AG04450 (cell line): Measurements from ENCODE around the gene TMEM139. TPM values are rescaled to one million over a fixed set of nuclear protein-coding genes. Genes with fewer than 3 reads are reported as not detected.
A peak's percentile ranks its signal among the peaks of the same experiment; 100 is the strongest.
"Not testable (repeated sequence)": the region's sequence is repeated elsewhere in the genome, so short reads cannot be mapped to it uniquely, and the experiment has no call there.

Experiments
- CTCF ChIA-PET: fragments of 300-600, 350-600 bp; formaldehyde crosslinking; extraction: SDS; loops from one replicate; lab custom pipeline; 2022; ENCODE audit warnings: antibody characterized with exemption, inconsistent platforms; lab: Charles Lee
- POLR2A ChIA-PET: fragments of 350-600 bp; formaldehyde crosslinking; extraction: SDS; loops from one replicate; lab custom pipeline; 2021; ENCODE audit warnings: antibody characterized with exemption, inconsistent platforms; lab: Yijun Ruan, JAX
- DNase-seq: peaks from one replicate; pipeline ENCODE4 v3.0.0-alpha.2; 2011; ENCODE audit warnings: low read depth, low spot score
- H3K27ac ChIP-seq: one replicate; pipeline ENCODE4 v1.5.1; 2012; ENCODE audit warnings: low read depth, low read length, control low read depth
- H3K27me3 ChIP-seq: one replicate; pipeline ENCODE4 v1.6.0; 2012; ENCODE audit warnings: low read length; ENCODE audit not compliant: control insufficient read depth, insufficient read depth
- H3K4me3 ChIP-seq: 2 replicates; pipeline ENCODE4 v1.5.1; 2011; ENCODE audit warnings: mild to moderate bottlenecking, low read depth, low read length, control low read depth
- H3K9me3 ChIP-seq: 2 replicates; pipeline ENCODE4 v1.5.1; 2012; ENCODE audit warnings: low read length; ENCODE audit not compliant: control insufficient read depth, insufficient read depth
- CTCF ChIP-seq: IDR thresholded peaks from 2 replicates; pipeline ENCODE4 v1.5.1; 2011; ENCODE audit warnings: low read depth, low read length, control low read depth, inconsistent platforms
- polyA plus RNA-seq: library from polyadenylated mRNA; depleted of rRNA; stranded (reverse); fragments of >200 nt; gene quantifications from 2 replicates; pipeline ENCODE4 v1.2.3, GENCODE V29; 2011

TMEM139 gene
- polyA plus RNA-seq, 1 experiment, result not detected

DNA sequence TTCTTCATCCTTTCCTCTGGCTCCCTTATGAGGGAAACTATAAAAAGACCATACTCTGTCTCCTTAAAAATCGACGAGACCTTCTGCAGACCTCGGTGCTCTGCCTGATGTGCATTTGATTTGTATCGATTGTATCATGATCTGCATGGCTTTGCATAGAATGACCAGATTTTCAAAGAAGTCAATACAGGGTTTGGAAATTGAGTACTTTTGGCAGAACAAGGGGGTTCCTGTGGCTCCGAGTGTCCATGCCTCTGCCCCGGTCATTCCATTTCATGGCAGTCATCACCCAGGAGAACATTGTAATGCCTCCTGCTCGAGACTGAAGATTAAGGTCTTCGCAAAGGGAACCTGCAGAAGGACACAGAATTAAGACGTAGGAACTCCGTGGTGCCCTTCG lies 4.1 kb downstream of the TMEM139 start:
- DNase-seq, result no peak
- Histone ChIP-seq H3K4me3 (peak overlapping the region; percentile 79), H3K27me3 (no peaks in the 10 kb centered on the region), H3K9me3 (peaks cover 8% of the 10 kb centered on the region), H3K27ac (peak overlapping the region; percentile 61)
- ChIA-PET CTCF (interaction anchor here (0.6 to 1.7 kb wide), 4 partner anchors 12 to 128 kb away, joined by 3 to 11 read pairs (median 4); partner anchors contain the start of genes GSTK1 and ZYX), POLR2A (interaction anchor here (1.0 to 1.5 kb wide), 4 partner anchors 9 to 103 kb away, joined by 3 to 6 read pairs (median 5); partner anchors contain the start of gene GSTK1)
- no peak for TF ChIP-seq CTCF

DNA sequence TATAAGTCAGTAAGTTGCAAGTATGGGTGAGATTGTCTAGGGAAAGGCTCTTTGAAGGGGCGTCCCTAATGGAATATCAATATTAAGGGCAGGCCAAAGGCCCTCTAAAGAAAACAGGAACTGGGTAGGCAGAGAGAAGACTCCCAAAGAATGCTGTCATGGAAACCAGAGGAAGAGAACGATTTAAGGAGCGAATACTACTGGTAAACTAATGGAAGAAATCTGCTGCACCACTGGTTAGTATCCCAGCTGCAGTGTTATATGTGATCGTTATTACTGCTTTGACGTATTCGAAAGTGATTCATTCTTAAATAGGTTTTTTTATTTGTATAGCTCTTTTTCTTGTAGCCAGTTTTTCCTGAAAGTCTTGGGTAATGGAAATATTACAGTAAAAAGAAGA lies 4.7 kb downstream of the TMEM139 start:
- Histone ChIP-seq H3K27me3 (no peaks in the 10 kb centered on the region), H3K4me3 (peak overlapping the region; percentile 79), H3K27ac (no peak overlapping the region), H3K9me3 (peaks cover 8% of the 10 kb centered on the region)
- ChIA-PET CTCF (interaction anchor here (0.5 to 2.1 kb wide), 5 partner anchors 10 to 91 kb away, joined by 3 to 16 read pairs (median 4); no protein-coding TSS in a partner anchor), POLR2A (no interaction called here)
- no peak for TF ChIP-seq CTCF
- no peak for DNase-seq

DNA sequence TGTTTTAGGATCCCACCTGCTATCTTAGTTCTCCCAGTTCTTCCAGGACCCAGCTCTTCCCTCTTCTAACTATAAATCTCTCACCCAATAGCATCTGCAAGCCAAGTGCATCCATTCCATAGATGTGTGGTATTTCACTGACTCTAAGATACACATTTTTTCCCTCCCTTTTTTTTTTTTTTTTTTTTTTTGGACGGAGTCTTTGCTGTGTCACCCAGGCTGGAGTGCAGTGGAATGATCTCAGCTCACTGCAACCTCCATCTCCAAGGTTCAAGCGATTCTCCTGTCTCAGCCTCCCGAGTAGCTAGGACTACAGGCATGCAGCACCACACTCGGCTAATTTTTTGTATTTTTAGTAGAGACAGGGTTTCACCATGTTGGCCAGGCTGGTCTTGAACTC lies 5.1 kb downstream of the TMEM139 start:
- H3K27me3 ChIP-seq, H3K27ac ChIP-seq, DNase-seq, H3K9me3 ChIP-seq, POLR2A ChIA-PET: not testable (repeated sequence)
- H3K4me3 ChIP-seq, result peak overlapping the region; percentile 79
- CTCF ChIA-PET, result interaction anchor here (0.7 to 2.1 kb wide), 4 partner anchors 10 to 74 kb away, joined by 3 to 16 read pairs (median 6); no protein-coding TSS in a partner anchor

- Histone ChIP-seq H3K27me3 (no peaks in the 10 kb centered on the region), H3K9me3 (peaks cover 8% of the 10 kb centered on the region), H3K27ac (peak overlapping the region; percentile 31), H3K4me3 (peak overlapping the region; percentile 10; the same call in 1 of the 2 replicates)
- ChIA-PET CTCF (interaction anchor here (0.7 to 2.1 kb wide), 3 partner anchors 9 to 50 kb away, joined by 3 to 9 read pairs (median 3); no protein-coding TSS in a partner anchor), POLR2A (no interaction called here)
- DNase-seq, result no peak
- no peak for TF ChIP-seq CTCF
Observed at GRCh38 chr7:143290293-143290692, 5.5 kb downstream of the TMEM139 start.

DNA sequence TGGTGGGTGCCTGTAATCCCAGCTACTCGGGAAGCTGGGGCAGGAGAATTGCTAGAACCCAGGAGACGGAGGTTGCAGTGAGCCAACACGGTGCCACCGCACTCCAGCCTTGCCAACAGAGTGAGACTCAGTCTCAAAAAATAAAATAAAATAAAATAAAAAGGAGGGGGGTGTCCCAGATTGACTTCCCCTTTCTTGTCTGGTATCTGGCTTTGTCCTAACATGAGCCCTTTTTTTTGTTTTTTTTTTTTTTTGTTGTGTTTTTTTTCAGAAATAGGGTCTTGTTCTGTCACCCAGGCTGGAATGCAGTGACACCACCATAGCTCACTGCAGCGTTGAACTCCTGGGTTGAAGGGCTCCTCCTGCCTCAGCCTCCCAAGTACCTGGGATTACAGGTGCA lies 8.1 kb downstream of the TMEM139 start:
- H3K4me3 ChIP-seq, result no peak overlapping the region
- POLR2A ChIA-PET, result interaction anchor here (0.7 kb wide), 2 partner anchors 13 to 226 kb away, joined by 3 to 5 read pairs; no protein-coding TSS in a partner anchor
- H3K9me3 ChIP-seq, result peaks cover 1% of the 10 kb centered on the region; the same call in 1 of the 2 replicates
- CTCF ChIA-PET, result interaction anchor here (1.3 to 2.4 kb wide), 2 partner anchors 52 to 87 kb away, joined by 10 to 11 read pairs; no protein-coding TSS in a partner anchor
- H3K27ac ChIP-seq, result no peak overlapping the region
- TF ChIP-seq CTCF, result no peak
- no peaks in the 10 kb centered on the region for H3K27me3 ChIP-seq
- DNase-seq, result no peak
